ENCODE data around the gene ZZZ3. TPM values are rescaled to one million over a fixed set of nuclear protein-coding genes. Genes with fewer than 3 reads are reported as not detected.
"Not testable (repeated sequence)": the region's sequence is repeated elsewhere in the genome, so short reads cannot be mapped to it uniquely, and the experiment has no call there.

ZZZ3 gene
- total RNA-seq, 1 experiment from 2014 or later, result 50.2 TPM

DNA sequence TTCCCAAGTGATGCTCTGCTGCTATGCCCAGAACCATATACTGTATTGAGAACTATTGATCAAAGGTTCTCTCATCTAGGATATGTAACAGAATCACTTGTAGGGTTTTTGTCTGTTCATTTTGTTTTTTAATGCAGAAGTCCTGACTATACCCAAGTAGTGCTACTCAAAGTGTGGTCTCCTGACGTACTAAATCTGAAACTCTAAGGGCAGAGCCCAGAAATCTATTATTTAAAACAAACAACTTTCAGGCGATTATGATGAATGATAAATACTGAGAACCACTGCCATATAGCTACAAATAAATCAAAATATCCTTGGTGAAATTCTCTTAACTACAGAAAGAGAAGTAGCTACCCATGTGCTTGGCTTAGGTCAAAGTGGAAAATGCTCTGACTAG, 10.1 kb downstream of the ZZZ3 start:
- DNase-seq (ENCODE audit: extremely low read depth, low read depth), result no peak

DNA sequence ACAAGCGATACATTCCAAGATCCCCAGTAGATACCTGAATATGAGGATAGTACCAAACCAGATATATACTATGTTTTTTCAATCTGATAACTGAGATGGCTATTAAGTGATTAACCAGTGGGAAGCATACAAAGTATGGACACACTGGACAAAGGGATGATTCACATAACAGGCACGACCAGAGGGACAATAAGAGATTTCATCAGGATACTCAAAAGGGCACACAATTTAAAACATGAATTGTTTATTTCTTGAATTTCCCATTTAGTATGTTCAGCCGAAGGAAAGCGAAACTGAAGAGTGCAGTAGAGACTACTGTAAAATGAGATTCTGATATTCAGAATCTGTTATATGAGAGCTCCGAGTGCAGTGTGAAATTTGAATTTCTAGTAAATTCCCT, 10.6 kb downstream of the ZZZ3 start:
- no peak for DNase-seq (ENCODE audit: extremely low read depth, low read depth)

DNA sequence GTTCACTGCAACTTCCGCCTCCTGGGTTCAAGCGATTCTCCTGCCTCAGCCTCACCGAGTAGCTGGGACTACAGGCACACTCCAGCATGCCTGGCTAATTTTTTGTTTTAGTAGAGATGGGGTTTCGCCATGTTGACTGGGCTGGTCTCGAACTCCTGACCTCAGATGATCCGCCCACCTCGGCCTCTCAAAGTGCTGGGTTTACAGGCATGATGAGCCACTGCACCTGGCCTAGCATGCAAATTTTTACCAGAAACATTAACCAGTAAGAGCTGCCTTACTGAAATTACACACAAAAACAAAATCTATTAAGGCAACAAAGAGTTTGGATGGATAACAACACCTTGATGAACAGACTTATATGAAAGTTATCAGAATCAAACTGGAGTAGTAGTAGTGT, 12.1 kb downstream of the ZZZ3 start:
- DNase-seq (ENCODE audit: extremely low read depth, low read depth), result no peak

DNA sequence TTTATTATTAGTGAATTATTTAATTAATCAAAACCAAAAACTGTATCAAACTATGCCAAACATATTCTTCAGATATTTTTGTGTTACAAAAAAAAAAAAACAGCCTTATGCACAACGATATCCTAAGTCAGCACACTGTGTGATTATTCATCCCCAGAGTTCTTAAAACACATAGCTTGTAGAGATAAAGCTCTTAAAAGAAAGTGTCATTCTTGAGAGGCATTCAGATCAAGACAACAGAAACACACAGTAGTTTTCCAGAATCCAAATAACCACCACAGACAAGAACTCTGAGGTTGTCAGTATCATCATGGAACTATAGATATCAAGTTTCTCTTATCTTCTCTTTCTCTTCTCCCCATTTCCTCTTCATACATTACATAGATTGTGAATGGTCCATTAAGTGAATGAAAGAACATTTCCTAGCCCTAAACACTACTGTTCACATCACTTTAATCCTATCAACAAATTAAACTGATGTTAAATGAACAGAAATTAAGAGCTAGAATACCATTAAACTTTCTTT, 13.5 kb downstream of the ZZZ3 start:
- no peak for DNase-seq (ENCODE audit: extremely low read depth, low read depth)

DNA sequence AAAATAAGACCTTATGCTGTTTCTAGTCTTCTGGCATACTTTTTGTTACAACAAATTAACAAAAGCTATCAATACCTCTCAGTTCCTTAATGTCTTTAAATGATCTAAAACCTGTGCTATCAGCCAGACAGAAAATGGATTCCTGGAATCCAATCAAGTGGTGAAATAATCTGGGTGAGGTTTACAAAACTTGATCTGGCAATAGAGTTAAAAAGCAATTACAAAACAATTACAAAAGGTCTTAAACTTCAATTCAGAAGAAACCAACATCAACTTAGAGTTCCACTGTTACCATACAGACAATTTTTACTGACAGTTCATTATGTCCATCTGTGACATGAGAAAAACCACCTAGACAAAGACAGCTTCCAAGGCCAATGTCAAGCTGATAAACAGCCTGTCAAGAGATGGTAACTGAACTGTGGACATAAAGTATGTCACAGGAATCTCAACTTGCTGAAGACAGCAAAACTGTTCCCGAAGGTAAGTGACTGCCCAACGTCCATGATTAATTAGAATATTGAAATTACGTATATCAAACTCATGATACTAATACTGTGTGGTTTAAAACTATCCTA, 17.4 kb downstream of the ZZZ3 start:
- DNase-seq (ENCODE audit: extremely low read depth, low read depth), result no peak

DNA sequence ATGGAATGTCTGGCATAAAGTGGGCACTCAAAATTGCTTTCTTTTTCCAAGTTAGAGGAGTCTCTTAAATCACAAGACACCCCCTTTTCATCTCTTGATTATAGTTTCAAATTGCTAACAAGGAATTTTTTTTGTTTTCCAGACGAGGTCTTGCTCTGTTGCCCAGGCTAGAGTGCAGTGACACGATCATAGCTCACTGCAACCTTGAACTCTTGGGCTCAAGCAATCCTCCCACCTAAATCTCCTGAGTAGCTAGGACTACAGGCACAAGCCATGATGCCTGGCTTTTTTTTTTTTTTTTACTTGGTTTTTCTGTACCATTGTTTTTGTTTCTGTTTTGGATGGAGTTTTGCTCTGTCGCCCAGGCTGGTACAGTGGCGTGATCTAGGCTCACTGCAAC, 20.8 kb downstream of the ZZZ3 start:
- no peak for DNase-seq (ENCODE audit: extremely low read depth, low read depth)

DNA sequence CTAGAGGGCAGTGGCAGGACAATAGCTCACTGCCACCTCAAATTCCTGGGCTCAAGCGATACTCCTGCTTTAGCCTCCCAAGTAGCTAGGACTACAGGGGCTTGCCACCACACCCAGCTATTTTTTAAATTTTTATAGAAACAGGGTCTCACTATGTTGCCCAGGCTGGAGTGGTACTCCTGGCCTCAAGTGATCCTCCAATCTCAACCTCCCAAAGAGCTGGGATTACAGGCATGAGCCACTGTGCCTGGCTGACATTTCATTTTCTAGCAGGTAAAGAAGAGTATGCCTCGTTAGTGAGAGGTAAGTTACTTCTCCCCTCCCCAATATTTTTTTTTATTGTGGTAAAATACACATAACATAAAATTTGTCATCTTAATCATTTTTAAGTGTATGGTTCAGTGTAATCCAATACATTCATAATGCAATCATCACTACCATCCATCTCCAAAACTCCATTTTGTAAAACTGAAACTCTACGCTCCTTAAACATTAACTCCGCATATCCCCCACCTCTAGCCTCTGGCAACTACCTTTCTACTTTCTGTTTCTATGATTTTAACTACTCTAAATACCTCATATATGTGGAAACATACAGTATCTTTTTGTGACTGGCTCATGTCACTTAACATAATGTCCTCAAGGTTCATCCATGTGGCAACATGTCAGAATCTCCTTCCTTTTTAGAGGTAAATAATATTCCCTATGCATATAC, 22.4 kb downstream of the ZZZ3 start:
- DNase-seq (ENCODE audit: extremely low read depth, low read depth), result no peak

DNA sequence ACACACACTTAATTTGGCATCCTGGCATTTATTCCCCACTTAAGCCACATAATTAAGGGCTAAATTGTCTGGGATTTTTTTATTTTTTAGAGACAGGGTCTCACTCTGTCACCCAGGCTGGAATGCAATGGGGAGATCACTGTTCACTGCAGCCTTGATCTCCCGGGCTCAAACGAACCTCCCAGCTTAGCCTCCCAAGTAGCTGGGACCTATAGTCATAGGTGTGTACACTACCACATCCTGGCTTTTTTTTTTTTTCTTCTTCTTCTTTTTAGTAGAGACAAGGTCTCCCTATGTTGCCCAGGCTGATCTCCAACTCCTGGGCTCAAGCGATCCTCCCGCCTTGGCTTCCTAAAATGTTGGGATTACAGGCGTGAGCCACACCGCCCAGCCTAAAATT, 24.2 kb downstream of the ZZZ3 start:
- DNase-seq (ENCODE audit: extremely low read depth, low read depth), result no peak

DNA sequence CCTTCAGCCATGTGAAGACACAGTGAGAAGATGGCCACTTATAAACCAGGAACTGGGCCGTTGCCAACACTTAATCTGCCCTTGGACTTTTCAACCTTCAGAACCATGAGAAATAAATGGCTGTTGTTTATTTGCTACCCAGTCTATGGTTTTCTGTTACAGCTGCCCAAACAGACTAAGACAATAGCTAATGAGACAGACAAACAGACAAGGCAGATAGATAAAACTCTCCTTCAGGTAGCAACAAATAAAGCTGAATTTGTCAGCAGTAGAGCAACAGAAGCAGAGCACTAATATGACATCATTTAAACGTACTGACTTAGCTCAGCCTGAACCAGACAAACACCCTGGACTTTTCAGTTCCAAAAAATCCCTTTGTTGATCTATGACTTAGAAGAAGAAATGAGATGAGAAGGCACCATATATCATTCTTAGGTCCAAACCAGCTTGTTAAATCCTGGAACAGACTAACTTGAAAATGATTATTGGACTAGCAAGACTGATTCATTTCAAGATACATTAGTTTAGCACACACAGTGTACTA, 27.0 kb downstream of the ZZZ3 start:
- DNase-seq (ENCODE audit: extremely low read depth, low read depth), result no peak

DNA sequence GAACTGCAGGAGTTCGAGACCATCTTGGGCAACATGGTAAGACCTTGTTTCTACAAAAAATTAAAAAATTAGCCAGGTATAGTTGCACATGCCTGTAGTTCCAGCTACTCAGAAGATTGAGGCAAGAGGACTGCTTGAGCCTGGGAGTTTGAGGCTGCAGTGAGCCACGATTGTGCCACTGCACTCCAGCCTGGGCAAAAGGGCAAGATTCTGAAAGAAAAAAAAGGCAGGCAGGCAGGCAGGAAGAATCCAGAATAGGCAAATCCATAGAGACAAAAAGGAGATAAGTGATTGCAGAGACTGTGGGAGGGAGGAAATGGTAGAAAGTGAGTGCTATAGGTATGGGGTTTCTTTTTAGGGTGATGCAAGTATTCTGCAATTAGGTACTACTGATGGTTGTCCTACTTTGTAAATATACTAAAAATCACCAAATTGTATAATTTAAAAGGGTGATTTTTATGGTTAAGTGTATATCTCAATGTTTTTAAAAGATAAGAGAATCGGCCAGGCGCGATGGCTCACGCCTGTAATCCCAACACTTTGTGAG, 29.4 kb downstream of the ZZZ3 start:
- no peak for DNase-seq (ENCODE audit: extremely low read depth, low read depth)

DNA sequence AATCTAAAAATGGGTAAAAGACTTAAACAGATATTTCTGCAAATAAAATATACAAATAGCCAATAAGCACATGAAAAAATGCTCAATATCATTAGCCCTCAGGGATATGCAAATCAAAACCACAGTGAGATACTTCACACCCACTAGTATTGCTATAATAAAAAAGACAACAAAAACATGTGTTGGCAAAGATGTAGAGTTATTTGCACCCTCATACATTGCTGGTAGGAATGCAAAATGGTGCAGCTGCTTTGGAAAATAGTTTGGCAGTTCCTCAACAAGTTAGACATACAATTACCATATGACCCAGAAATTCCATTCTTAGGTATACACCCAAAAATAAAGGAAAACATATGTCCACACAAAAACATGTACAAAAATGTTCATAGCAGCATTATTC, 30.2 kb downstream of the ZZZ3 start:
- no peak for DNase-seq (ENCODE audit: extremely low read depth, low read depth)

DNA sequence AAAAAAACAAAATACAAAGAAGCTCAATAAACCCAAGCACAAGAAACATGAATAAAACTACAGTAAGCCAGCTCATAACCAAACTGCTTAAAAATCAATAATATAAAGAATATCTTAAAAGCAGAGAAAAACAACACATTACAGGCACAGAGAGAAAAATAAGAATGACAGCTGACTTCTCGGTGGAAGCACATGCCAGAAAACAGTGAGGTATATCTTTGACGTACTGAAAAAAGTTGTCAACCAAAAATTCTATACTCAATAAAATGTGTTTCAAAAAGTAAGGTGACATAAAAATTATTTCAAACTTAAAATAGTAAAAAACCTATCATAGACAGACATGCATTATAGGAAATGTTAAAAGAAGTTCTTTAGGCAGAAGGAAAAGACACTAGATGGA, 33.3 kb downstream of the ZZZ3 start:
- no peak for DNase-seq (ENCODE audit: extremely low read depth, low read depth)

DNA sequence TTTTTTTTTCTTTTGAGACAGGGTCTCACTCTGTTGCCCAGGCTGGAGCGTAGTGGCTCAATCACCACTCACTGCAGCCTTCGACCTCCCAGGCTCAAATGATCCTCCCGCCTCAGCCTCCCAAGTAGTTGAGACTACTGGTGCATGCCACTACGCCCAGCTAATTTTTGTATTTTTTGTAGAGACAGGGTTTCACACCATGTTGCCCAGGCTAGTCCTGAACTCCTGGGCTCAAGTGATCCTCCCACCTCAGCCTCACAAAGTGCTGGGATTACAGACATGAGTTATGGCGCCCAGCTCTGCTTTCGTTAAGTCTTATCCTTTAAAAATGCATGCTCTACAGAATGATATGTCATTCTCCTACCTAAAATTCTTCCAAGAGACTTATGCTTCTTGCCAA, 36.2 kb downstream of the ZZZ3 start:
- DNase-seq (ENCODE audit: extremely low read depth, low read depth), result not testable (repeated sequence)

DNA sequence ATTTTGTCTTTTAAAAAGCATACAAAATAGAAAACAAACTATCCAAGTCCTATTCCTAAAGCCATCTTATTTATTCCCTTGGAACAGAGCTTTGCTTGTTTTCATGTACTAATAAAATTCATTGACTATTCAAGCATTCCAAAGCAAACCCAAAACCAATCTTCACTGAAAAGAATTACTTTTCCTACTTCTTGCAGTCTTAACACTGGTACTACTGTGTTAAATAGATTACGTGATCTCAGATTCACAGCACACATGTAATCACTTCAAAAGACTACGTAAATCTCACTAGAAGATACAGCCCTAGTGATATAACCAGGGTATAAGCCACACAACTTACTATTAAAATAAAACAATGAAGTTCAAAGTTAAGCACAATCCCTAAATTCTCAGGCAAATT, 39.0 kb downstream of the ZZZ3 start:
- DNase-seq (ENCODE audit: extremely low read depth, low read depth), result no peak

DNA sequence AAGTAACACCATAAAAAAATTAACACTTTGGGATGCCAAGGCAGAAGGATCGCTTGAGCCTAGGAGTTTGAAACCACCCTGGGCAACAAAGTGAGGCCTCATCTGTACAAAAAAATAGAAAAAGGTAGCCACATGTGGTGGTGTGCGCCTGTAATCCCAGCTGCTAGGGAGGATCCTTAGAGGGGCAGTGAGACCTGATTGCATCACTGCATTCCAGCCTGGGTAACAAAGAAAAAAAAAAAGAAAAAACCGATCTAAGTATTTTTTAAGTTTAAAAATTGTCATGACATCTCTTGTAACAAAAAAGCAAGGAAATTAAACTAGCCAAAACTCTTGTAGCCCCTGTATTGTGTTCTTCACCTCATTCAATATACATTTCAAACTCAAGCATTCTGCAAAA, 39.5 kb downstream of the ZZZ3 start:
- no peak for DNase-seq (ENCODE audit: extremely low read depth, low read depth)

DNA sequence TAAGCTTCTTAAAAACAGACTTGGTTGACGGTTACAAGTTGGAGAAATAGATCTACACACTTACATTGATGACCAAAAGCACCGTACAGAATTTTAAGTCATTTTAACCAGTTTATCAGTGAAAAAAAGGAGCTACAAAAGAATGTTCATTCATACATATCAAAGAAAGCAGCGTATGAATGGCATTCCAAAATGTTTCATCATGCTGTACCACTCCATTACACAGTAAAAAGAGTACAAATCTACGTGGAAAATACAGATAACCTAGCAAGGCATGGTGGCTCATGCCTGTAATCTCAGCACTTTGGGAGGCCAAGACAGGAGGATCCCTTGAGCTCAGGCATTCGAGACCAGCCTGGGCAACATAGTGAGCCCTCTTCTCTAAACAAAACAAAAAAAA, 40.3 kb downstream of the ZZZ3 start:
- DNase-seq (ENCODE audit: extremely low read depth, low read depth), result no peak

DNA sequence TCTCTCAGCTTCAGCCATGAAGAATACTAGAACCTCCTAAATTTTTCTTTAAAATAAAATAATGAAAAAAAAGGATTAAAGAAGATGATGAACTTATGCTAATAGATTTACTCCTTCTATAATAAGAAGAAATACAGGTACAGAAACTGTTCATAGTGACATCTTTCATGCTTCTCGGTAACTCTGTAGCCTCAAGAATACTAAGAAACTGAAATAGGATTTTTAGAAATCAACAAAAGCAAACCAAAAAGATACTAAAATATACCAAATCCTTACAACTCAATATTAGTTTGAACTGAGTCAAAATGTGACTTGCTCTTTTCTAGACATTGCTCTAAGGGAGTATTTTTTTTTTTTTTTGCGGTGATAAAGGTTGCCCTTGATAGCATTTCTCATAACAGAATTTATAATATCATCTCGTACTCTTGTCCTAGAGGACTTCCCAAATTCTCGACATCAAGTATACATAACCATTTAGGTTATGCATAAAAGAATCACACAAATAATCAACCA, 42.8 kb downstream of the ZZZ3 start:
- DNase-seq (ENCODE audit: extremely low read depth, low read depth), result no peak

DNA sequence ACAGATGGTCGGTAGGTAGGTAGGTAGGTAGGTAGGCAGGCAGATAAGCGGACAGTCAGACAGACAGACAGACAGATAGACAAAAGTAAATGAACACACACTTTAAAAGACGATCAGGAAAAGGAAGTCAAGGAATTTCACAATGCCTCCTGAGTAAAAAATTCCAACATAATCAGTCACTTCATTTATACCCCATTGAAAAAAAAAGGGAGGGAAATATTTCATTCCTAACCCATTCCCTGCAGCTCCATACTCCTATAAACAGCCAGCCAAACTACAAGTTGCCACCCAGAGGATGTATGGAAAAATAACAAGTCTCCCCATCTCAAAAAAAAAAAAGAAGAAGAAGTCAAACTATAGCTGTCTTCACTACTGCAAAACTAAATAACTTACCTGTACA, 43.4 kb downstream of the ZZZ3 start:
- DNase-seq (ENCODE audit: extremely low read depth, low read depth), result no peak

DNA sequence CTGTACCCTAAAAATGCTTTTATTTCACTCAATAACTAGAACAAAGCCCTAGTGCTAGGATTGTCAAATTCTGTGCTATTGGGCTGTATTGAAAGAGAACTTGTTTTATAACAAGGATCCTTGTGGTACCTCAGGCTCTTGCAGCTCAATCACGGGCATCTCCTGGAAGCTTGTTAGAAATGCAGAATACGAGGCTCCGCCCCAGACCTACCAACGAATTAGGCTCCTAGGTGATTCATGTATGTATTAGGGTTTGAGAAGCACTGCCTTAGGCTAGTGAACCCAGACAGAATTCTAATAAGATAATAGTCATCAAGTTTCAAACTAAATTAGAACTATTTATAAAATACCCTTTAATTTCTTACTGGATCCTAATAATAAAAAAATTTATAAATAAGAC, 45.6 kb downstream of the ZZZ3 start:
- DNase-seq (ENCODE audit: extremely low read depth, low read depth), result no peak
